ENCODE results near the gene S1PR4. TPM values are rescaled to one million over a fixed set of nuclear protein-coding genes. Genes with fewer than 3 reads are reported as not detected.

The S1PR4 gene
- total and polyA plus RNA-seq, 8 donors = 1.2 to 20.8 (median 2.2) TPM

- Histone ChIP-seq H3K36me3 (no peaks in the 10 kb centered on the region), H3K9me3 (no peaks in the 10 kb centered on the region), H3K4me1 (peaks cover 13 to 74% of the 10 kb centered on the region in 2 donors), H3K4me3 (no peak overlapping the region), H3K27ac (peak overlapping the region; percentile 83 to 96), H3K27me3 (no peaks in the 10 kb centered on the region)
- DNase-seq = no peak
- no peak for ATAC-seq
- intact Hi-C loops (cut with DNase I) = no loop called here
- TF ChIP-seq CTCF (IDR thresholded peaks at IDR 0.05) = no peak
These were observed 37.9 kb upstream of the S1PR4 start for GRCh38 chr19:3140667-3141038.

GRCh38 chr19:3142292-3142670, 36.3 kb upstream of the S1PR4 start:
- DNase-seq (no peak), ATAC-seq (peak; percentile 51)
- Histone ChIP-seq H3K4me3 (peak overlapping the region in 1 of 2 donors; percentile 9), H3K27ac (peak overlapping the region; percentile 83 to 96), H3K36me3 (no peaks in the 10 kb centered on the region), H3K4me1 (peaks cover 10 to 76% of the 10 kb centered on the region in 2 donors), H3K27me3 (no peaks in the 10 kb centered on the region), H3K9me3 (no peaks in the 10 kb centered on the region)
- intact Hi-C loops (cut with DNase I) = no loop called here
- no peak for TF ChIP-seq CTCF (IDR thresholded peaks at IDR 0.05)

- no peak for DNase-seq
- no peak for ATAC-seq
- H3K4me1 ChIP-seq = peaks cover 10 to 71% of the 10 kb centered on the region in 2 donors
- no peak for TF ChIP-seq CTCF (IDR thresholded peaks at IDR 0.05)
- H3K27ac ChIP-seq = peak overlapping the region; percentile 83 to 96
- H3K4me3 ChIP-seq = no peak overlapping the region
- H3K36me3 ChIP-seq = no peaks in the 10 kb centered on the region
- intact Hi-C loops (cut with DNase I) = no loop called here
- H3K27me3 ChIP-seq = no peaks in the 10 kb centered on the region
- H3K9me3 ChIP-seq = no peaks in the 10 kb centered on the region
These were observed 35.7 kb upstream of the S1PR4 start for GRCh38 chr19:3142781-3143337.

- peaks cover 10 to 55% of the 10 kb centered on the region in 2 donors for H3K4me1 ChIP-seq
- ATAC-seq (peak; percentile 53), DNase-seq (peak in 2 of 4 donors; percentile 77 to 89)
- H3K4me3 ChIP-seq = no peak overlapping the region
- no peaks in the 10 kb centered on the region for H3K27me3 ChIP-seq
- intact Hi-C loops (cut with DNase I) = no loop called here
- no peak for TF ChIP-seq CTCF (IDR thresholded peaks at IDR 0.05)
- H3K36me3 ChIP-seq = peaks cover 0 to 31% of the 10 kb centered on the region in 2 donors
- H3K27ac ChIP-seq = peak overlapping the region in 1 of 2 donors; percentile 76
- H3K9me3 ChIP-seq = no peaks in the 10 kb centered on the region
These were observed 32.5 kb upstream of the S1PR4 start for GRCh38 chr19:3145909-3146676.

GRCh38 chr19:3146677-3147100, 31.9 kb upstream of the S1PR4 start:
- H3K36me3 ChIP-seq = peaks cover 0 to 37% of the 10 kb centered on the region in 2 donors
- H3K4me1 ChIP-seq = peaks cover 5 to 55% of the 10 kb centered on the region in 2 donors
- peak in 1 of 4 donors; percentile 92 for DNase-seq
- peak; percentile 53 to 86 for TF ChIP-seq CTCF (IDR thresholded peaks at IDR 0.05)
- H3K9me3 ChIP-seq = no peaks in the 10 kb centered on the region
- ATAC-seq = peak; percentile 35
- peak overlapping the region in 1 of 2 donors; percentile 76 for H3K27ac ChIP-seq
- no peak overlapping the region for H3K4me3 ChIP-seq
- no peaks in the 10 kb centered on the region for H3K27me3 ChIP-seq
- intact Hi-C loops (cut with DNase I) = no loop called here

Data from left lung (tissue), 10 donors.